Measurements from ENCODE around the gene LUZP2.

The LUZP2 gene

DNA sequence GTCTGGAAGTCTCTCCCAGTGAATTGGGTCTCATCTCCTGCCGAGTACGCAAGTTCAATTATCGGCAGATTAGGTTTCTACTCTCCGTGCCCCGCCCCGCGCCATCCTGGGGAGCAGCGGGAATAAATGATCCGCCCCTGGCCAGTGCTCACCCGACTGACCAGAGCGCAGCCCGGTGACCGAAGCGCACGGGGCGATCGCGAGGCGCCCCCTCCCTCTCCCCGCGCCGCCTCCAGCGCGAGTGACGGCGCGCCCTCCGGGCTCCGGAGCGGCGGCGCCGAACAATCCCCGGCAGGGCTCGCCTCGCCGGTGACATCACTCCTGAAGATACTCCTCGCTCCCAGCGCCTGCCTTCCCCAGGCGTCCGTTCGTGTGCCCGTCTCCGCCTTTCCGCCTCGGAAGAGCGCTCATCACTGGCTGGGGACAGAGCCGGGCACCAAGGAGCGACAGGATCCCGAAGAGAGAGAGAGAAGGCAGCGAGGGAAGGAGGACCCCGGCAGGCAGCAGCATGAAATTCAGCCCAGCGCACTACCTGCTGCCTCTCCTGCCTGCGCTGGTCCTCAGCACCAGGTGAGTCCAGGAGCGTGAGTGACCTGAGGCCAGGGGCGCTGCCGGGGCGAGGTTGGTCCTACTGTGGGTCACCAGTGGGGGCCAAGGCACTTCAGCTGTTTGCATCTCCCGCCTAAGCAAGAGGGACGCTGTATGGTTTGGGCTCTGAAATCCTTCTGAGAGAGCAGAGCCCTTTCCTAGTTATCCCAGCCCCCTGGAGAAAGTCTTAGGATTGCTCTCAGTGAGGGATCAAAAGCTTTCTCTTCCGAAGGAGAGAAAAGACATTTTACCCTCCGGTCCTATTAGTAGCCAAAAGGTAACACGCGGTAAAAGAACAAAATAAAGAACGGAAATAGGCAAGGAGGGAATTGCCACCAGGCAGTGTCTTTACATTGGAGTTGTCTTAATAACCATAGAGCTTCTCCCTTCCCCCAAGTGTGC lies at the start of gene LUZP2:
Gene LUZP2, plus strand, starts transcription at position 318 of the 990 bp plus-strand sequence.
- DNase-seq = no peak

DNA sequence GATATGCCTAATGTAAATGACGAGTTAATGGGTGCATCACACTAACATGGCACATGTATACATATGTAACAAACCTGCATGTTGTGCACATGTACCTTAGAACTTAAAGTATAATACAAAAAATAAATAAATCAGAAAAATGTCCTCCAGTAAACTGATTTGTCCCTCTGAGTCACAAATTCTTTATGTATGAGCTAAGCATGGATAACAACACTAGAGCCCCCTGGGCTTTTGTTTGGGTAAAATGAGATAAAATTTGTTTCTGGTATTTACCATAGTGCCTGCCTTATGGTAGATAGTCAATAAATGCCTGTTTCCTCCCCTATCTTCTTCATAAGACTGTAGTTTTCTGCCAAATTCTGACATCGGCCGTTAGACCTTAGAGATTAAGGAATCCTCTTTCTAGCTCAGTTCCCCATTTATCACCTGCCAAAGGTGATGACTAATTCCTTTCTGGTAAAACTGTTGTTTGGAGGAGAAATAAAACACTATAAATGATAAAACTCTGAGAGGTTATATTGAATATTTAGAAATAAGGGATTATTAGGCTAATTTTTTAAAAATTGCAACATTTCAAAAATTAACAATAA lies 43.6 kb upstream of the LUZP2 start:
- DNase-seq = no peak

GRCh38 chr11:24457985-24458384 lies 38.9 kb upstream of the LUZP2 start:
- no peak for DNase-seq

DNA sequence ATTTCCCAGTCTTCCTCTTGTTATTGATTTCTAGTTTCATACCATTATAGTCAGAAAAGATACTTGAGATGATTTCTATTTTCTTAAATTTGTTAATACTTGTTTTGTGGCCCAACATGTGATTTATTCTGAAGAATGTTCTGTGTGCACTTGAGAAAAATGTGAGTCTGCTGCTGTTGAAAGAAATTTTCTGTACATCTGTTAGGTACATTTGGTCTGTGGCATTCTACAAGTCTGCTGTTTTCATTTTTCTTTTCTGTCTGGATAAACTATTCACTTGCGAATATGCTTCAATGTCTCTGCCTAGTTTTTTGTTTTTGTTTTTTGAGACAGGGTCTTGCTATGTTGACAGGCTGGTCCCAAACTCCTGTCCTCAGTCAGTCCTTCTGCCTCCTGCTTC lies 26.4 kb upstream of the LUZP2 start:
- no peak for DNase-seq

GRCh38 chr11:24471084-24471483 lies 25.8 kb upstream of the LUZP2 start:
- no peak for DNase-seq

- DNase-seq = no peak
Measured at GRCh38 chr11:24478718-24479117, 18.1 kb upstream of the LUZP2 start.

DNA sequence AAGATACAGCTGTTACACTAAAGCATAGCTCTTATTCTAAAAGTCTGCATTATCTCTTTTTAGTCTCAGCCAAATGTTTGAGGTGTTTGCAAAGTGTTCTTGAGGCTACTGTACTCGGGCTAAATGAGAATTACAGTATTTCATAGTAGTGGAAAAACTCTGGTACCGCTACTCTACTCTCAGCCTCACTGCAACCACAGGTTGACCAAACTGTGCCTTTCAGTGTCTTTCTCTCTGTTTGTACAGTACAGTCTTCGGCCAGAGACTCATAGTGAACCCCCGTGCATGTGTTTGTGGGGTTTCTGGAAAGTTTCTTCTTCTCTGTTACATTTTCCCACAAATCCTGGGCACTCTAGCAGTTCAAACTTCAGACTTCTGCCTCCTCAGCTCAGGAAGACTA lies 7.4 kb upstream of the LUZP2 start:
- no peak for DNase-seq

GRCh38 chr11:24496386-24496735 lies 492 bp upstream of the LUZP2 start:
- no peak for DNase-seq

GRCh38 chr11:24497831-24498230 lies 978 bp downstream of the LUZP2 start:
- no peak for DNase-seq

- DNase-seq = no peak
Measured at GRCh38 chr11:24502425-24502824, 5.6 kb downstream of the LUZP2 start.

DNA sequence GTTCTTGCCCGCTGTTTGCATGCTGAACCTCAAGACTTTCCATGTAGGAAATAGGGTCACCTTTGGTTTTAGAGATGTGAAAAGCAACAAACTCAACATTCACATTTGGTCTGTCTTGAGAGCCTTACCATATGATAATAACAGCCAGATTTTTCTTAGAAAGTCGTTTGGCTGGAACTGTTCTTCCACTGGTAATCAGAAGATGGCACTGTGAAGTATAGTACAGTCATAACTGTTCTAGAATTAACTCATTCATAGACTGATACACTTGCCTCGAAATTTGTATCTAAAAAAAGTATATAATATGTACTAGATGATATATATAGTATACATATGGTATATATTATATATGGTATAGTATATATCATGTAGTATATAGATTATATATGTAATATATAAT lies 12.3 kb downstream of the LUZP2 start:
- DNase-seq = no peak

GRCh38 chr11:24511511-24511910 lies 14.7 kb downstream of the LUZP2 start:
- DNase-seq = no peak

DNA sequence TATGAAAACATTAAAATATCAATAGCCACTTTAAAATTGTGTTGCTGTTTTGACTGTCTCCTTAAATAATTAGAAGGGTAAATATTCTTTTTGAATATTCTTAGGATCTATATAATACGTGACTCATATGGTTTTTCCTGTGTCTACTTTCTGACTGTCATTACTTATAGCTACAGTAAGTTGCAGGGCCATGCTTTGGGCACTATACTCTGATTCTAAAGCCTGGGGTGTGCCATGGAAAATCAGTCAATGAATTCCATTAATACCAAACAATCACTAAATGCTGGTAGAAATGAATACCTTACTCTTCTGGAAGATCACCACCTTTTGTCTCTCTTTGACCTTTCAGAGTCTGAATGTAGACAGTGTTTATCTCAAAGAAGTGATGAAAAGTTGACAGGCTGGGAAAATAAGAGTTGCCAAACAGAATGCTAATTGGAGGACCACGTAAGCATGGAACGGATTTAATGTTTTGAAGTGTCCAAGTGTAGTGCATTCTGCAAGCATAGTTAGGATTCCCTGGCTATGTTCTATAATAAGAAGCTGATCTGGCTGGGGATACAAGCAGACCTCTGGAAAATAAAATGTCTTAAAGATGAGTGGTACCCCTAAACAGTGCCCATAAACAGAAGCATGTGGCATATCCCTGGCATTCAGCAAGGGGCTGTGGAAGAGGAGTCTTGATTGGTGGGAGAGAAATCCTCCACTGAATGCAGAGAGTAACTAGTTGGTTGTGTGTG lies 16.8 kb downstream of the LUZP2 start:
- DNase-seq = no peak

DNA sequence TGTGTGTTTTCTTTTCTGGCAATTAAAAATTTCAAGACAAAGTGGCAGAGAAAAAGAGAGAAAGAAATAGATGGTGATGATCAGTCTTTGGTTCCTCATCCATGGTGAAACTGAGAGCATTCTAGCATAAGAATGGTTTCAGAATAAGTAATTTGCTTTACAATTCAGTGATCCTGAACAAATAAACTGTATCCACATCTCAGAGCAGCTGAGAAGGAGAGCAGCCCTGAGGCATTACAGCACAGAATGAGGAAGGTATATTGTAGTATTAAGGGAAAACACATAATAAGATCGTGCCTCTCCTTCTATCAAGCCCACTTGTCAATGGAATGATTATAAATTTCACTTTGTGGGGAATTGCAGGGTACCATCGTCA lies 17.4 kb downstream of the LUZP2 start:
- DNase-seq = no peak

GRCh38 chr11:24515632-24516031 lies 18.8 kb downstream of the LUZP2 start:
- no peak for DNase-seq

DNA sequence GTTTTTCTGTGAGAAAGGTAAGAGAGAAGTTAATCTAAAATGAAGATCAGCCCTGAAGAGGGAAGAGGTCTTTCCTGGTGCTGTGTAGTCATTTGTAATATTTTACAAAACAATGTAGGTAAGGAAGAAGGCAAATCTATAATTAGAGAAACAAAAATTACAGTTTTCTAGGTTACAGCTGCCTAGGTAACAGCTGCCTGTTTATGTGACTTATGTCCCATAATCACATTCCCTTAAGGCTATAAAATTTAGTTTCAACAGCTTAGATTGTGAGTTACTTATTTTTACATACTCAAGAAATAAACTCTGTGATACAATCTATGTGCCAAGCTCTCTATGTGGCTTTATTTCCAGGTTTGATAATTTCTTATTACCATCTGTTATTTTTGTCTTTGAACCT lies 19.8 kb downstream of the LUZP2 start:
- DNase-seq = no peak

- no peak for DNase-seq
Measured at GRCh38 chr11:24521601-24522000, 24.7 kb downstream of the LUZP2 start.

- DNase-seq = no peak
Measured at GRCh38 chr11:24524156-24524555, 27.3 kb downstream of the LUZP2 start.

DNA sequence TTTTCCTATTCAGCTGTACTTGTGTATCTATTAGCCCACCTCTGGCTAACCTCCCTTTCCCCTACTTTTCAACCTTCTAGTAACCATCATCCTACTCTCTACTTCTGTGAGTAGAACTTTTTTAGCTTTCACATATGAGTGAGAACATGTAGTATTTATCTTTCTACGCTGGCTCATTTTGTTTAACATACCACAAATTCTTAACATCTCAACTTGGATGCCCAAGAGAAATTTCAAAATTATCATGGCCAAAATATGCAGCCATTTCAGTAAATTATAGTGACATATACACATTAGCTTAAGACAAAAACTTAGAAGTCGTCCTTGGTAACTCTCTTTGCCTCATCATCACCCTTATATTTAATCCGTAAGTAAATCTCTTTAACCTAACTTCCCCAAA lies 34.7 kb downstream of the LUZP2 start:
- DNase-seq = no peak

- DNase-seq = no peak
Measured at GRCh38 chr11:24543771-24544170, 46.9 kb downstream of the LUZP2 start.

DNA sequence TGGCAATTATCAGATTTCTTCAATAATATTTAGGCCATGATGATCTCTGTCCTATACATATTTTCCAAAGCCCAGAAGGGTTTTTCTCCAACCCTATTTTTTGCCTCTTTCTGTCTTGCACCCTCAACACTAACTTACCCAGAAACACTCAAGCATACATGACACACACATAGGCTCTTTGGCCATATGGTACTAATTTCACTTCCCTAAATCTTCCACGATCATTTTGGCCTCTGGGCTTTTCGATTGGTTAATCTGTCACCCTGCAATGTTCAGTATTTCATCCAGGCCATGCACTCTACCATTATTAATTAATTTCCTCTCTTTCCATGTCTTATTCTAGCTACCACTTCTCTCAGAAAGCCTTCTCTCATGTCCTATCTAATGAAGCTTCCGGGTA lies 59.8 kb downstream of the LUZP2 start:
- DNase-seq = no peak

- DNase-seq = no peak
Measured at GRCh38 chr11:24559315-24559714, 62.5 kb downstream of the LUZP2 start.

GRCh38 chr11:24560324-24560723 lies 63.5 kb downstream of the LUZP2 start:
- no peak for DNase-seq

- DNase-seq = no peak
Measured at GRCh38 chr11:24567380-24567779, 70.5 kb downstream of the LUZP2 start.

Measured in stimulated activated naive CD4-positive, alpha-beta T cell treated with Interleukin-2 at 50 U/mL for 16 hours (primary cell).